HG02798 (cell line): ENCODE results near the gene ARHGEF6.

ENCODE experiments used
- ATAC-seq: cut with Tn5 transposase; IDR thresholded peaks from one replicate; pipeline ENCODE4 v1.9.1; 2021; ENCODE audit warnings: mild to moderate bottlenecking; ENCODE audit not compliant: unreplicated experiment, poor library complexity

ARHGEF6 gene

DNA sequence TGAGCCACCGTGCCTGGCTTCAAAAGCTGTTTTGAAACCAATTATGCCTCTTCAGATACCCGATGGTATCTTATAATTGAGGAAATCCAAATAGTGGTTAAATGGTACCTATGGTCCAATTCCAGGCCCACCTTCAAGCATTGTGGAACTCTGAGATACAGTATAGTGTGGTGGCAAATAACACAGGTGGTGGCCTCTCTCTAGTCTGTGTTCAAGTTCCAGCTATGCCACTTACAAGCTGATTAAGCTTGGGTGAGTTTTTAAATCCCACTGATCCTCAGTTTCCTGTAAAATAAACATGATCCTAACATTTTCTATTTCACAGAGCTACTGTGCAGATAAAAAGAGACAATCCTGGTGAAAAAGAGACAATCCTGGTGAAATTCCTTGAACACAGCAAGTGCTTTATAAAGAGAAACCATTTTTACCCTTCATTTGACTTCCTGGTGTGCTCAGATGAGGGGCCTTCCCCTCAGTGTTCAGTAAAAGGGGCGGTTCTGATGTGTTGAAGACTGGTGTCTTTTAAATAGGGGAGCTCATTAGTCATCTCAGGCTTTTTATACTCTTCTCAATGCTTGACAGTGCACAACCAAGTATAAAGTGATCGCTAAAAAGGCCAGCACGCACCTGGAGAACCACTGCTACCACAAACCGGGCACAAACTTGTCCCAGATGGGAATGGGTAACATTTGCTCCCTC, 163.6 kb downstream of the ARHGEF6 start:
- ATAC-seq, result peak; percentile 80
